NCI-H2029 treated with DMSO at 0.1 percent for 48 hours (cell line): Measurements from ENCODE around the gene BAHD1.

ENCODE experiments used
- DNase-seq: peaks from one replicate; lab custom pipeline; 2025; lab: John Stamatoyannopoulos, UW

Gene BAHD1

GRCh38 chr15:40467261-40467615 is 26.5 kb downstream of the BAHD1 start:
- no peak for DNase-seq

- DNase-seq, result no peak
These were observed 28.2 kb downstream of the BAHD1 start for GRCh38 chr15:40468898-40469331.

GRCh38 chr15:40469776-40470390 is 29.1 kb downstream of the BAHD1 start:
- DNase-seq, result no peak

- no peak for DNase-seq
These were observed 29.8 kb downstream of the BAHD1 start, which contains the start of gene CHST14 for GRCh38 chr15:40470423-40471104. Gene CHST14, plus strand, starts transcription at chr15:40470984. Its CDS starts 230 bp downstream, at chr15:40471214.

- DNase-seq, result no peak
These were observed 30.5 kb downstream of the BAHD1 start for GRCh38 chr15:40471105-40471807.

GRCh38 chr15:40471808-40472150 is 31.0 kb downstream of the BAHD1 start:
- no peak for DNase-seq

GRCh38 chr15:40472171-40472727 is 31.5 kb downstream of the BAHD1 start:
- DNase-seq, result no peak

- no peak for DNase-seq
These were observed 33.8 kb downstream of the BAHD1 start for GRCh38 chr15:40474581-40474980.

- no peak for DNase-seq
These were observed 37.0 kb downstream of the BAHD1 start for GRCh38 chr15:40477642-40478327.

- no peak for DNase-seq
These were observed 38.3 kb downstream of the BAHD1 start for GRCh38 chr15:40479024-40479423.

GRCh38 chr15:40481341-40482074 is 40.8 kb downstream of the BAHD1 start:
- no peak for DNase-seq

- DNase-seq, result no peak
These were observed 43.2 kb downstream of the BAHD1 start for GRCh38 chr15:40483919-40484318.

- no peak for DNase-seq
These were observed 45.5 kb downstream of the BAHD1 start for GRCh38 chr15:40486066-40486770.

- no peak for DNase-seq
These were observed 47.3 kb downstream of the BAHD1 start for GRCh38 chr15:40487816-40488682.

- DNase-seq, result no peak
These were observed 48.8 kb downstream of the BAHD1 start for GRCh38 chr15:40489274-40490175.

- DNase-seq, result no peak
These were observed 52.5 kb downstream of the BAHD1 start for GRCh38 chr15:40493089-40493840.

GRCh38 chr15:40495516-40495915 is 54.8 kb downstream of the BAHD1 start:
- DNase-seq, result no peak

GRCh38 chr15:40498418-40498817 is 57.7 kb downstream of the BAHD1 start:
- no peak for DNase-seq
